ENCODE data around the gene PMF1. TPM values are rescaled to one million over a fixed set of nuclear protein-coding genes. Genes with fewer than 3 reads are reported as not detected.

PMF1 gene
- total and polyA plus RNA-seq, 2 of the 13 experiments (the other 11 are each of a cell fraction or from before 2014, with no cell fraction given): 72.5 to 89.0 TPM

DNA sequence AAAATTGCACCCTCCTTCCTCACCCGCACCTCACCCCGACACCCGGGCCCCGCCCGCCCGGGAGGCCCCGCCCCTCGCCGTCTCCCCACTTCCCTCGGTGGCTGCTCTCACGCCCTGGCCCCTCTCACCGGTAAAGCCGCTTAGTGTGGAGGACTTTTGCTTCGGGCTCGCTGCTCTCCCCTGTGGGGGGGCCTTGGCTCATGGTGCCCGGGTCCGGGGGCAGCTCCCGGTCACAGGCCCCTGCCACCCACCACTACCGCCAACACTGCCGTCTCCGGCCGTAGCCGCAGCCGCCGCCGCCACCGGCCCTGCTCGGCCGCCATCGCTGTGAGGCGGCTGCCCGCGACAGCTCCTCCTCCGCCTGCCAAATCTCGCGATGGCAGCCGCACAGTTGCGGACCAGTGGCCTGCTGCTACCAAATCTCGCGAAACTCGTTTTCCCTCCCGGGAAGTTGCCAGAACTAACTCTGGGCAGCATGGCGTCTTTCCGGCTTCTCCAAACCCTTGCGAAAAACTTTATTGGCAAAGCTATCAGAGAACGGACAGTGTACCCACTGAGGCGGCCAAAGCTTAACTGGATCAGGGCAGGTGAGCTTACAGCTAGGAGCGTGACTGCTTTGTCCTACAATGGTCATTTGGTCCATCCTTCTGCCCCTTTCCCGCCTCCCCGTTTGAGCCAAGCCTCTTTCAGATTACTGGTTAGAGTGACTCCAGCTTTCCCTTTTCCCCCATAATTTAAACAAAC lies 69.8 kb downstream of the PMF1 start, which contains the start of gene SMG5 (continued):
- TF ChIP-seq, protein P1, sequence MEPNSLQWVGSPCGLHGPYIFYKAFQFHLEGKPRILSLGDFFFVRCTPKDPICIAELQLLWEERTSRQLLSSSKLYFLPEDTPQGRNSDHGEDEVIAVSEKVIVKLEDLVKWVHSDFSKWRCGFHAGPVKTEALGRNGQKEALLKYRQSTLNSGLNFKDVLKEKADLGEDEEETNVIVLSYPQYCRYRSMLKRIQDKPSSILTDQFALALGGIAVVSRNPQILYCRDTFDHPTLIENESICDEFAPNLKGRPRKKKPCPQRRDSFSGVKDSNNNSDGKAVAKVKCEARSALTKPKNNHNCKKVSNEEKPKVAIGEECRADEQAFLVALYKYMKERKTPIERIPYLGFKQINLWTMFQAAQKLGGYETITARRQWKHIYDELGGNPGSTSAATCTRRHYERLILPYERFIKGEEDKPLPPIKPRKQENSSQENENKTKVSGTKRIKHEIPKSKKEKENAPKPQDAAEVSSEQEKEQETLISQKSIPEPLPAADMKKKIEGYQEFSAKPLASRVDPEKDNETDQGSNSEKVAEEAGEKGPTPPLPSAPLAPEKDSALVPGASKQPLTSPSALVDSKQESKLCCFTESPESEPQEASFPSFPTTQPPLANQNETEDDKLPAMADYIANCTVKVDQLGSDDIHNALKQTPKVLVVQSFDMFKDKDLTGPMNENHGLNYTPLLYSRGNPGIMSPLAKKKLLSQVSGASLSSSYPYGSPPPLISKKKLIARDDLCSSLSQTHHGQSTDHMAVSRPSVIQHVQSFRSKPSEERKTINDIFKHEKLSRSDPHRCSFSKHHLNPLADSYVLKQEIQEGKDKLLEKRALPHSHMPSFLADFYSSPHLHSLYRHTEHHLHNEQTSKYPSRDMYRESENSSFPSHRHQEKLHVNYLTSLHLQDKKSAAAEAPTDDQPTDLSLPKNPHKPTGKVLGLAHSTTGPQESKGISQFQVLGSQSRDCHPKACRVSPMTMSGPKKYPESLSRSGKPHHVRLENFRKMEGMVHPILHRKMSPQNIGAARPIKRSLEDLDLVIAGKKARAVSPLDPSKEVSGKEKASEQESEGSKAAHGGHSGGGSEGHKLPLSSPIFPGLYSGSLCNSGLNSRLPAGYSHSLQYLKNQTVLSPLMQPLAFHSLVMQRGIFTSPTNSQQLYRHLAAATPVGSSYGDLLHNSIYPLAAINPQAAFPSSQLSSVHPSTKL (CRISPR knock-in tag; IDR thresholded peaks at IDR 0.05): peak; percentile 47
- TF ChIP-seq, protein P2, sequence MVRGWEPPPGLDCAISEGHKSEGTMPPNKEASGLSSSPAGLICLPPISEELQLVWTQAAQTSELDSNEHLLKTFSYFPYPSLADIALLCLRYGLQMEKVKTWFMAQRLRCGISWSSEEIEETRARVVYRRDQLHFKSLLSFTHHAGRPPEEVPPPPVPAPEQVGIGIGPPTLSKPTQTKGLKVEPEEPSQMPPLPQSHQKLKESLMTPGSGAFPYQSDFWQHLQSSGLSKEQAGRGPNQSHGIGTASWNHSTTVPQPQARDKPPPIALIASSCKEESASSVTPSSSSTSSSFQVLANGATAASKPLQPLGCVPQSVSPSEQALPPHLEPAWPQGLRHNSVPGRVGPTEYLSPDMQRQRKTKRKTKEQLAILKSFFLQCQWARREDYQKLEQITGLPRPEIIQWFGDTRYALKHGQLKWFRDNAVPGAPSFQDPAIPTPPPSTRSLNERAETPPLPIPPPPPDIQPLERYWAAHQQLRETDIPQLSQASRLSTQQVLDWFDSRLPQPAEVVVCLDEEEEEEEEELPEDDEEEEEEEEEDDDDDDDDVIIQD (CRISPR knock-in tag; IDR thresholded peaks at IDR 0.05; ENCODE audit: low read depth): peak; percentile 79; the same call in 1 of the 2 replicates
- TF ChIP-seq MAZ (IDR thresholded peaks at IDR 0.05; ENCODE audit: borderline replicate concordance, low read depth, low read length) (no peak), MAZ (CRISPR knock-in tag; IDR thresholded peaks at IDR 0.05; ENCODE audit: low read depth) (peak; percentile 77), EZH2 (conservative IDR thresholded peaks at IDR 0.05; ENCODE audit: low read depth, low read length) (no peak), RCOR2 (CRISPR knock-in tag; IDR thresholded peaks at IDR 0.05) (0 out of 2 replicates have a peak, but pooled peaks have one; percentile 20), HNRNPL (IDR thresholded peaks at IDR 0.05; ENCODE audit: low read depth, low read length) (no peak), ZNF138 (CRISPR knock-in tag; IDR thresholded peaks at IDR 0.05; ENCODE audit: low read depth) (0 out of 2 replicates have a peak, but pooled peaks have one; percentile 46), HMG20B (CRISPR knock-in tag; conservative IDR thresholded peaks at IDR 0.05) (peak; percentile 59; the same call in 1 of the 2 replicates), ASH2L (IDR thresholded peaks at IDR 0.05; ENCODE audit: insufficient read length, low read depth, low read length) (peak; percentile 87), ZNF709 (CRISPR knock-in tag; IDR thresholded peaks at IDR 0.05) (peak; percentile 89; the same call in 1 of the 2 replicates), NR2C2 (CRISPR knock-in tag; IDR thresholded peaks at IDR 0.05; ENCODE audit: borderline replicate concordance) (peak; percentile 84)
- TF ChIP-seq, protein P3, sequence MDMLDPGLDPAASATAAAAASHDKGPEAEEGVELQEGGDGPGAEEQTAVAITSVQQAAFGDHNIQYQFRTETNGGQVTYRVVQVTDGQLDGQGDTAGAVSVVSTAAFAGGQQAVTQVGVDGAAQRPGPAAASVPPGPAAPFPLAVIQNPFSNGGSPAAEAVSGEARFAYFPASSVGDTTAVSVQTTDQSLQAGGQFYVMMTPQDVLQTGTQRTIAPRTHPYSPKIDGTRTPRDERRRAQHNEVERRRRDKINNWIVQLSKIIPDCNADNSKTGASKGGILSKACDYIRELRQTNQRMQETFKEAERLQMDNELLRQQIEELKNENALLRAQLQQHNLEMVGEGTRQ (IDR thresholded peaks at IDR 0.05; ENCODE audit: low read depth, low read length): no peak
- TF ChIP-seq, protein P3 (CRISPR knock-in tag; IDR thresholded peaks at IDR 0.05; ENCODE audit: borderline replicate concordance): no peak
- TF ChIP-seq, protein P4, sequence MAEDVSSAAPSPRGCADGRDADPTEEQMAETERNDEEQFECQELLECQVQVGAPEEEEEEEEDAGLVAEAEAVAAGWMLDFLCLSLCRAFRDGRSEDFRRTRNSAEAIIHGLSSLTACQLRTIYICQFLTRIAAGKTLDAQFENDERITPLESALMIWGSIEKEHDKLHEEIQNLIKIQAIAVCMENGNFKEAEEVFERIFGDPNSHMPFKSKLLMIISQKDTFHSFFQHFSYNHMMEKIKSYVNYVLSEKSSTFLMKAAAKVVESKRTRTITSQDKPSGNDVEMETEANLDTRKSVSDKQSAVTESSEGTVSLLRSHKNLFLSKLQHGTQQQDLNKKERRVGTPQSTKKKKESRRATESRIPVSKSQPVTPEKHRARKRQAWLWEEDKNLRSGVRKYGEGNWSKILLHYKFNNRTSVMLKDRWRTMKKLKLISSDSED (CRISPR knock-in tag; IDR thresholded peaks at IDR 0.05): no peak
- TF ChIP-seq, protein P5, sequence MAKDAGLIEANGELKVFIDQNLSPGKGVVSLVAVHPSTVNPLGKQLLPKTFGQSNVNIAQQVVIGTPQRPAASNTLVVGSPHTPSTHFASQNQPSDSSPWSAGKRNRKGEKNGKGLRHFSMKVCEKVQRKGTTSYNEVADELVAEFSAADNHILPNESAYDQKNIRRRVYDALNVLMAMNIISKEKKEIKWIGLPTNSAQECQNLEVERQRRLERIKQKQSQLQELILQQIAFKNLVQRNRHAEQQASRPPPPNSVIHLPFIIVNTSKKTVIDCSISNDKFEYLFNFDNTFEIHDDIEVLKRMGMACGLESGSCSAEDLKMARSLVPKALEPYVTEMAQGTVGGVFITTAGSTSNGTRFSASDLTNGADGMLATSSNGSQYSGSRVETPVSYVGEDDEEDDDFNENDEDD (CRISPR knock-in tag; IDR thresholded peaks at IDR 0.05; ENCODE audit: borderline replicate concordance): peak; percentile 91
- TF ChIP-seq, protein P6, sequence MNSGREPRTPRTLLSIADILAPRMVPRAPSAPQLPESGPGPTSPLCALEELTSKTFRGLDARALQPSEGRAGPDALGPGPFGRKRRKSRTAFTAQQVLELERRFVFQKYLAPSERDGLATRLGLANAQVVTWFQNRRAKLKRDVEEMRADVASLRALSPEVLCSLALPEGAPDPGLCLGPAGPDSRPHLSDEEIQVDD (CRISPR knock-in tag; IDR thresholded peaks at IDR 0.05; ENCODE audit: borderline replicate concordance): peak; percentile 38; the same call in 1 of the 2 replicates

Data from HepG2 (cell line).